GM19035 (cell line): ENCODE measurements around the gene TRIOBP.
"Not testable (repeated sequence)": the region's sequence is repeated elsewhere in the genome, so short reads cannot be mapped to it uniquely, and the experiment has no call there.

Experiments
- ATAC-seq: cut with Tn5 transposase; IDR thresholded peaks from one replicate; pipeline ENCODE4 v1.9.1; 2021; ENCODE audit not compliant: unreplicated experiment

TRIOBP gene

GRCh38 chr22:37717746-37718305, 21.0 kb downstream of the TRIOBP start:
- ATAC-seq, result not testable (repeated sequence)

DNA sequence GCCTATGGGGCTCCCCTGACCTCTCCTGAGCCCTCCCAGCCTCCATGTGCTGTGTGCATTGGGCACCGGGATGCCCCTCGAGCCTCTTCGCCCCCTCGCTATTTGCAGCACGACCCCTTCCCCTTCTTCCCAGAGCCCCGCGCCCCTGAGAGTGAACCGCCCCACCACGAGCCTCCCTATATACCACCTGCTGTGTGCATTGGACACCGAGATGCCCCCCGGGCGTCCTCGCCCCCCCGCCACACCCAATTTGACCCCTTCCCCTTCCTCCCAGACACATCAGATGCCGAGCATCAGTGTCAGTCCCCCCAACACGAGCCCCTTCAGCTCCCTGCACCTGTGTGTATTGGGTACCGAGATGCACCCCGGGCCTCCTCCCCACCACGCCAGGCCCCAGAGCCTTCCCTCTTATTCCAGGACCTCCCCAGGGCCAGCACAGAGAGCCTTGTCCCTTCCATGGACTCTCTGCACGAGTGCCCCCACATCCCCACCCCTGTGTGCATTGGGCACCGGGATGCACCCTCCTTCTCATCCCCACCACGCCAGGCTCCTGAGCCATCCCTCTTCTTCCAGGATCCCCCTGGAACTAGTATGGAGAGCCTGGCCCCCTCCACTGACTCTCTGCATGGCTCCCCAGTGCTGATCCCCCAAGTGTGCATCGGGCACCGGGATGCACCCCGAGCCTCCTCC, 28.8 kb downstream of the TRIOBP start:
- ATAC-seq, result no peak

DNA sequence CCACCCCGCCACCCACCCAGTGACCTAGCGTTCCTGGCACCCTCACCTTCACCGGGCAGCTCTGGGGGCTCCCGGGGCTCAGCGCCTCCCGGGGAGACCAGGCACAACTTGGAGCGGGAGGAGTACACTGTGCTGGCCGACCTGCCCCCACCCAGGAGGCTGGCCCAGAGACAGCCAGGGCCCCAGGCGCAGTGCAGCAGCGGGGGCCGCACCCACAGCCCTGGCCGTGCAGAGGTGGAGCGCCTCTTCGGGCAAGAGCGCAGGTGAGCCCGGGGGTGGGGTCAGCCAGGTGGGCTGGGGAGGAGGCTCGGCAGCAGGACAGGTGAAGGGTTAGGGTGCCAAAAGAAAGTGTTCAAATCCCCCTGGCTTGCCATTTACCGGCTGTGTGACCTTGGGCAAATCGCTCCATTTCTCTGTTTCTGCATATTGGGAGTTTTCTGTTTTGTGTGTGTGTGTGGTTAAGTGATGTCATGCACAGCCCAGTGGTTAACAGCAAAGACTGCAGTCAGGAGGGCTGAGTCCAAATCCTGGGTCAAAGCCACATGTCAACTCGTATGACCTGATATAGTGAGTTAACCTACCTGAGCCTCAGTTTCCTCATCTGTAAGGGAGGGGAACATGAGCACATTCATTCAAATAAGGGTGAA, 29.5 kb downstream of the TRIOBP start:
- ATAC-seq, result no peak

DNA sequence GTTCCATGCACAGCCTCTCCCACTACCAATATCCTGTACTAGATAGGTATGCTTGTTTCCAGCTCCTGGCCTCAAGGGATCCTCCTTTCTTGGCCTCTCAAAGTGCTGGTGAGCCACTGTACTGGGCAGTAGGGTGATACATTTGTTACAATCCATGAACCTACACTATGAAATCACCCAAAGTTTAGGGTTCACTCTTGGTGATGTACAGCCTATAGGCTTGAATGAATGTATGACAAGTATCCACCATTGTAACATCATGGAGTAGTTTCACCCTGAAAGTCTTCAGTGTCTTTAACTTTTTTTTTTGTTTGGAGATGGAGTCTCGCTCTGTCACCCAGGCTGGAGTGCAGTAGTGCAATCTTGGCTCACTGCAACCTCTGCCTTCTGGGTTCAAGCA, 31.8 kb downstream of the TRIOBP start:
- no peak for ATAC-seq

GRCh38 chr22:37731804-37732471, 35.1 kb downstream of the TRIOBP start:
- no peak for ATAC-seq

- ATAC-seq, result no peak
Measured at GRCh38 chr22:37732699-37733607, 36.1 kb downstream of the TRIOBP start.

- no peak for ATAC-seq
Measured at GRCh38 chr22:37733625-37734401, 37.0 kb downstream of the TRIOBP start.

DNA sequence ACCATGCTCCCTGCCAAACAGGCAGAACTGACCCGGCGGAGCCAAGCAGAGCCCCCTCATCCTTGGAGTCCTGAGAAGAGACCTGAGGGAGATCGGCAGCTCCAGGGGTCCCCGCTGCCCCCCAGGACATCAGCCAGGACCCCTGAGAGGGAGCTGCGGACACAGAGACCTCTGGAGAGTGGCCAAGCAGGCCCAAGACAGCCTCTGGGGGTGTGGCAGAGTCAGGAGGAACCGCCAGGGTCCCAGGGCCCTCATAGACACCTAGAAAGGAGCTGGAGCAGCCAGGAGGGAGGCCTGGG, 37.5 kb downstream of the TRIOBP start:
- ATAC-seq, result no peak

DNA sequence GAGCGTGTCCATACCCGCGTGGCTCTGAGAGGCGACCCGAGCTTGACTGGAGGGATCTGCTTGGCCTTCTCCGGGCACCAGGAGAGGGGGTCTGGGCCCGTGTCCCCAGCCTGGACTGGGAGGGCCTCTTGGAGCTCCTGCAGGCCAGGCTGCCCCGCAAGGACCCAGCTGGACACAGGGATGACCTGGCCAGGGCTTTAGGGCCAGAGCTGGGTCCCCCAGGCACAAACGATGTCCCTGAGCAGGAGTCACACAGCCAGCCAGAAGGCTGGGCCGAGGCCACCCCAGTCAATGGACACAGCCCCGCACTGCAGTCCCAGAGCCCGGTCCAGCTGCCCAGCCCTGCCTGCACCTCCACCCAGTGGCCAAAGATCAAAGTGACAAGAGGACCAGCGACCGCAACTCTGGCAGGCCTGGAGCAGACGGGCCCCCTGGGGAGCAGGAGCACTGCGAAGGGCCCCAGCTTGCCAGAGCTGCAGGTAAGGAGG, 38.2 kb downstream of the TRIOBP start:
- ATAC-seq, result no peak

DNA sequence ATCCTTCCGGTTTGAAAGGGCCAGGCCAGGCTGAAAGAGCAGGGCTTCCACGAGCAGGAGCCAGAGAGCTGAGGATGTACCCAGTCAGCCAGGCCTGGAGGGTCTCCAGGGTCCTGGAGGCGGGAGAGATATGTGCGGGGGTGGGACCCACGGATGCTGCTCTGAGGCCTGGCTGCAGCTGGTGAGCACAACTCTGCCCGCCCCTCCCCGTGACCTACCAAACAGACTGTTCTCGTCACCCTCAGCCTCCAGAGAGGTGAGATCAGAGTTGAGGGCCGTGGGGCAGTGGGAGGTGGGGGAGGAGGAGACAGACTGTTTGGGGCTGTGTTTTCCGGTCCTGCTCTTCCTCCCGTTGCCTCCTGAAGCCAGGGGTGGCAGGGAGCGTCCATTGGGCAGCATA, 42.2 kb downstream of the TRIOBP start:
- no peak for ATAC-seq

DNA sequence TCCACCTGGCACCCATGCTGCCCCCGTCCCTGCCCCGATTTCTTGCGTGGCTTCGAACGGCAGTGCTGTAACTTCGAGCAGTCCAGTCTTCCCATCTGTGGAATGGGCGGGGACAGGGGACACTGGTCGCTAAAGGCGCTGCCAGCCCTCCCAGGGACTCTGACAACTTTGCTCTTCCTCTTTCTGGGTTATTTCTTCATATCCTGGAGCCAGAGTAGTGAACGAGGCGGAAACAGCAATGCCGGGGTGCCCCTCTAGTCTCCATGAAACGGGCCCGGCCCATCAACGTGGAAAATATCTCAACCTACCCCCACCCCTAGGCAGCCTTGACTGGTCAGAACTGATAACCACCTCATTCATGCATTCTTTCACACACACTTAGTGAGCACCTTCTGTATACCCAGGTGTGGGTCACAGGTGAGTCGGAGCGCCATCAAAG, 42.8 kb downstream of the TRIOBP start:
- ATAC-seq, result no peak

DNA sequence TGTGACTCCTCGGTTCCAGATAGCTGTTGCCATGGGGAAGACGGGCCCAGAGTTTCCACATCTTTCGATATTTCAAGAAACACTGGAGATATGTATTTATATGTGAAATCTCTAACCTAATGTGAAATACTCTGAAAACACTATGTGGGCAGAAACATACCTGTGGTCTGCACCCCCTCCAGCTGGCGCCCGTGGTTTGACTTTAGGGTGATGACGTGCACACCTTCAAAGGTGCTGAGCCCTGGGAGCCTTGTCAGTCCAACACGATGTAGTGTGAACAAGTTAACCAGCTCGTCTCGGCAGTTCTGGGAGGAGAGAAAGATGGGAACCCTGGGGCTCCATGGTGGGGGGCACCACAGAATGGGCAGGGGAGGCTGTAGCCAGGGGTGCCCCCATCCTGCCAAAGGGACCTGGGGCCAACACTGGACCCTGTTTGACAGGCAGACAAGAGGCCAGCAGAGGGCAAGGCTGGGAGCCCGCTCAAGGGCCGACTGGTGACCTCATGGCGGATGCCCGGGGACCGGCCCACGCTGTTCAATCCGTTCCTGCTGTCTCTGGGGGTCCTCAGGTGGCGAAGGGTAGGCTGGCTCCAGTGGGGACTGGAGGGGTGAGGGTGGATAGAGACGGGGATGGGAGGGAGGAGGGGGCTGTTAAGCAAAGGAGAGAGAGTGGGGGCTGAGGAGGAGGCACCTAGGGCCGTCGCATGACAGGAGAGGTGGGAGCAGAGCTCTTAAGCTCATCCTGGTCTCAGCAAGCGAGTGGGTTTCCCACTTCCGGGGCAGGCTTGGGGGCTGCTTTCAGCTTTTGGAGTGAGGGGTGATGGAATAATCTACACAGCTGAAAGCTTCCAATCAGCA, 43.8 kb downstream of the TRIOBP start:
- no peak for ATAC-seq

GRCh38 chr22:37741312-37741795, 44.5 kb downstream of the TRIOBP start:
- ATAC-seq, result no peak

DNA sequence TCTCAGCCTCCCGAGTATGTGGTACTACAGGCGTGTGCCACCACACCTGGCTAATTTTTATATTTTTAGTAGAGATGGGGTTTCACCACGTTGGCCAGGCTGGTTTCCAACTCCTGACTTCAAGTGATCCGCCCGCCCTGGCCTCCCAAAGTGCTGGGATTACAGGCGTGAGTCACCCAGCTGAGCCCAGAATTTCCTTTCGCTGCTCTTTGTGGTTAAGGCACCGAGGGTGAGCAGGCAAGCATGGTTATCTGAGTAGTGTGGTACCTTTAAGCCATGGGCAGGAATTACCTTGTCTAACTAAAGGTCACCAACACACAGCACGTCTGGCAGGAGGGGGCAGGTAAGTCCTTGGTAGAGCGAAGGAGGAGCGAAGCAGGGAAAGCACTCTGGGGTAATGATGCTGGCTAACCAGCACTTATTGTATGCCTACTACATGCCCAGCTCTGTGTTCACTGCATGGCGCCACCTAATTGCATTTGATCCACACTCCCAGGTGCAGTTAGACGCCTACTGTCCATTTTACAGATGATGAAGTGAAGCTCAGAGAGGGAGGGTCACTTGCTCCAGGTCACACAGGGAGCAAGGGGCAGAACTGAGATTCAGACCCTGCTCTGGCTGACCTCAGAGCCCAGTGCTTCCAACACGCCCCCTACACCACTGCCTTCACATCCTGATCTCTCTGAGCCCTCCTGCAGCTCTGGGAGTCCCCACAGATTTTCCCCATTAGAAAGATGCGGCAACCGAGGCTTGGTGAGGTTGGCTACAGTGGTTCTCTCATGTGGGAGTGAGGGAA, 45.7 kb downstream of the TRIOBP start:
- ATAC-seq, result no peak

- no peak for ATAC-seq
Measured at GRCh38 chr22:37744589-37744988, 47.7 kb downstream of the TRIOBP start.

DNA sequence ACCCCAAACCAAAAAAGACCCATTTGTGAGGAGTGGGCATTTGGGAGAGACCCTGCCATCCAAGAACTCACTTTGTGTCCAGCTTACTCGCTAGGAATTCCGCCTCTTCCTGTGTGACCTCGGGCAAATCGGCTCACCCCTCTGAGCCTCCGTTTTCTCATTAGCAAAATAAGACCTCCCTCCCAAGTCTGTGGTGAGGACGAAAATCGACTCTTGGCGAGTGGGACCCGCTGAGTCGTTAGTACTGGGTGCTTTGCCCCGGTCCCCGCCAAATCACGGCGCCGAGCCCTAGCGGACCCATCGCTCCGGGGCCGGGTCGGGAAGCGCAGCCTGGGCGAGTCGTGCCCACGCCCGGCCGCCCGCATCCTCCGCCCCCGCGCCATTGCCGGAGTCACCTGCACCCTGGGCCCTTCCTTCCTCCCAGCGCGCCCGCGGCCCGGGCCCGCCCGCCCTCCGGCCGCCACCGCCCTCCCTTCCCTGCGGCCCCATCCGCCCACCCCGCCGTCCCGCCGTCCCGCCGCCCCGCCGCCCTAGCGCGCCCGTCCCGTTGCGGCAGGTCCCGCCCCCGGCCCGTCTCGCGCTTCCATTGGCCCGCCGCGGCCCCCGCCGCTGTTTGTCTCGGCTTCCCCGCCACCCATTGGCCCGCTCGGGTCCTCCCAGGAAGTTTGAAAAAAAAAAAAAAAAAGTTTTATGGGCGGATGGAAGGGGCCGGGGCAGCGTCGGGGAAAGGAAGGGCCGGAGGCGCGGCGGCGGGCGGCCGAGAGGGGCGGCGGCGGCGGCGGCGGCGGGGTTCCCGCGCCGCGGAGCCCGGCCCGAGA, 48.9 kb downstream of the TRIOBP start:
- peak; percentile 66 for ATAC-seq

DNA sequence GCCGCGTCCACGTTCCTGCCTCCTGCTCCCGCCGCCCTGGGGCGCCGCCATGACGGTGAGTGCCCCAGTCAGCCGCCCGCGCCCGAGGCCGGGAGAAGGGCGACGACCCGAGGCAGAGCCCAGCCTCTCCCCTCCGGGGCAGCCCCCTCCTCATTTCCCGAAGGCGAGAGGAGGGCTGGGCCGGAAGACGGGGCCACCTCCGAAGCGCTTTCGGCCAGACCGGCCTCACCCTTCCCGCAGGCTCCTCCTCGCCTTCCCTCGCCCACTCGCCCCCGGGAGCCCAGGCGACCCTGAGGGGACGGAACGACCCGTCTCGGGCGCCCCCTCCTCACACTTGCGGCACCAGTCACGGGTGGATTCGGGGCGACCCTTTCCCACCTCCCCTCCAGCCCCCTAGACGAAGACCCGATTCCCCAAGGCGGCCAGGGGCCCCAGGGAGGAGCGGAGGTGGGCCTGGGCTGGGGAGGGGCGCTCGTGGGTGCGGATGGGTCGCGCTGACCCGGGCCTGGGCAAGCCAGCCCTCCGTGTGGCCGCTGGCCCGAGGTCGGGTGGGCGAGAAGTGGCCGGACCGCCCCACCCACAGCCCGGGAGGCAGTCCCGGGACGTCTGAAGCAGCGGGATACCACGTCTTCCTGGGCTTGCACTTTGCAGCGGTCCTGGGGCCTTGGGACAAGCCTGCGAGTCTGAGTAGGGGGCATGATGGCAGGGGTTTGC, 49.7 kb downstream of the TRIOBP start:
- ATAC-seq, result peak; percentile 26
